H1 (cell line): Measurements from ENCODE around the gene ZNF304. TPM values are rescaled to one million over a fixed set of nuclear protein-coding genes. Genes with fewer than 3 reads are reported as not detected.

Experiments used
- CTCF ChIA-PET: fragments of 300-600 bp; sonication (Branson Sonifier 250); formaldehyde crosslinking; loops from one replicate; lab custom pipeline; 2021; ENCODE audit not compliant: partially characterized antibody; lab: Charles Lee
- POLR2A ChIA-PET: fragments of 300-600 bp; sonication (Branson Sonifier 250); formaldehyde crosslinking; loops from one replicate; lab custom pipeline; 2021; ENCODE audit warnings: inconsistent platforms; ENCODE audit not compliant: partially characterized antibody; lab: Charles Lee
- DNase-seq, 2 experiments: peaks; one replicate each; pipeline versions ENCODE4 v3.0.0 to v3.0.0-alpha.2; 2010 to 2022; ENCODE audit warnings: low spot score in 2 of 2, low read depth in 1 of 2, mixed read lengths in 1 of 2
- FAIRE-seq: peaks from 2 replicates; lab custom pipeline; 2011; peaks lifted over from hg19 to GRCh38; lab: Jason Lieb, UNC
- H2AFZ ChIP-seq: 2 replicates; pipeline ENCODE4 v1.8.1; 2012; ENCODE audit warnings: low read length, inconsistent platforms
- H2AK5ac ChIP-seq: 2 replicates; pipeline ENCODE4 v1.6.1; 2013; ENCODE audit warnings: low read depth, low read length
- H2BK120ac ChIP-seq: replicated peaks from 2 replicates; pipeline ENCODE3; 2013; ENCODE audit warnings: low read depth, low read length, inconsistent platforms
- H2BK12ac ChIP-seq: 2 replicates; pipeline ENCODE4 v1.6.1; 2013; ENCODE audit warnings: low read depth, low read length
- H2BK15ac ChIP-seq: 2 replicates; pipeline ENCODE4 v1.6.1; 2013; ENCODE audit warnings: low read length
- H2BK20ac ChIP-seq: 2 replicates; pipeline ENCODE4 v1.6.1; 2013; ENCODE audit warnings: low read length
- H2BK5ac ChIP-seq: 2 replicates; pipeline ENCODE4 v1.6.1; 2013; ENCODE audit warnings: low read depth, low read length
- H3K14ac ChIP-seq: 2 replicates; pipeline ENCODE4 v1.6.1; 2013; ENCODE audit warnings: inconsistent platforms; ENCODE audit not compliant: insufficient read length
- H3K18ac ChIP-seq: 2 replicates; pipeline ENCODE4 v1.6.1; 2013; ENCODE audit warnings: low read length; ENCODE audit errors: extremely low read depth
- H3K23ac ChIP-seq: 2 replicates; pipeline ENCODE4 v1.6.1; 2013; ENCODE audit warnings: inconsistent platforms; ENCODE audit not compliant: insufficient read length
- H3K23me2 ChIP-seq: 2 replicates; pipeline ENCODE4 v1.6.1; 2013; ENCODE audit warnings: low read depth, low read length
- H3K27ac ChIP-seq: 2 replicates; pipeline ENCODE4 v1.6.1; 2011; ENCODE audit warnings: low read depth, low read length, inconsistent platforms
- H3K27me3 ChIP-seq, 4 experiments: replicated peaks in 1 of 4; 1 replicate in 1 of 4; 2 replicates in 3 of 4; pipeline versions ENCODE4 v1.6.1 to v1.8.1; 2011 to 2013; ENCODE audit warnings: low read length in 3 of 4, mild to moderate bottlenecking in 3 of 4, inconsistent platforms in 2 of 4, mixed read lengths in 2 of 4, moderate library complexity in 1 of 4; ENCODE audit not compliant: control insufficient read depth in 3 of 4, insufficient read depth in 3 of 4; ENCODE audit errors: extremely low read depth in 1 of 4
- H3K36me3 ChIP-seq, 4 experiments: 2 replicates each; pipeline versions ENCODE4 v1.6.1 to v1.8.1; 2011 to 2013; ENCODE audit warnings: mild to moderate bottlenecking in 4 of 4, low read length in 3 of 4, moderate library complexity in 2 of 4, control low read depth in 1 of 4, inconsistent platforms in 1 of 4; ENCODE audit not compliant: insufficient read depth in 4 of 4, control insufficient read depth in 2 of 4
- H3K4ac ChIP-seq: replicated peaks from 2 replicates; pipeline ENCODE3; 2013; ENCODE audit warnings: low read length, low read depth, mixed read lengths, inconsistent platforms; ENCODE audit not compliant: insufficient read length
- H3K4me1 ChIP-seq, 4 experiments: replicated peaks in 1 of 4; 1 replicate in 1 of 4; 2 replicates in 3 of 4; pipeline versions ENCODE4 v1.6.1 to v1.8.1; 2011 to 2013; ENCODE audit warnings: low read length in 3 of 4, inconsistent platforms in 2 of 4, mixed read lengths in 1 of 4; ENCODE audit not compliant: insufficient read depth in 4 of 4, control insufficient read depth in 3 of 4
- H3K4me2 ChIP-seq, 2 experiments: 2 replicates each; pipeline versions ENCODE4 v1.6.1 to v1.8.1; 2011 to 2013; ENCODE audit warnings: low read depth in 2 of 2, low read length in 2 of 2, control low read depth in 1 of 2, inconsistent platforms in 1 of 2, mild to moderate bottlenecking in 1 of 2; ENCODE audit not compliant: insufficient read depth in 1 of 2
- H3K4me3 ChIP-seq, 4 experiments: fragments of 200-600, 300-600 bp in 1 of 4; sonication (generic), shearing (Covaris generic), sonication (Bioruptor Twin) in 1 of 4; 2 replicates each; pipeline versions ENCODE4 v1.5.1 to v1.8.1; 2011 to 2016; ENCODE audit warnings: low read length in 4 of 4, low read depth in 3 of 4, control low read depth in 2 of 4, inconsistent platforms in 2 of 4, mild to moderate bottlenecking in 2 of 4, mixed read lengths in 1 of 4, moderate library complexity in 1 of 4; ENCODE audit not compliant: insufficient read depth in 2 of 4; ENCODE audit errors: extremely low read depth in 1 of 4
- H3K56ac ChIP-seq: replicated peaks from 2 replicates; pipeline ENCODE3; 2013; ENCODE audit warnings: low read depth, mild to moderate bottlenecking, mixed read lengths, low read length, inconsistent platforms; ENCODE audit not compliant: insufficient read length
- H3K79me1 ChIP-seq: 2 replicates; pipeline ENCODE4 v1.6.1; 2013; ENCODE audit warnings: low read depth, low read length, control low read depth
- H3K79me2 ChIP-seq, 2 experiments: 2 replicates each; pipeline versions ENCODE4 v1.6.1 to v1.8.1; 2012 to 2013; ENCODE audit warnings: low read length in 2 of 2, mild to moderate bottlenecking in 2 of 2, inconsistent platforms in 1 of 2; ENCODE audit not compliant: insufficient read depth in 2 of 2, control insufficient read depth in 1 of 2
- H3K9ac ChIP-seq, 4 experiments: replicated peaks in 1 of 4; 1 replicate in 1 of 4; 2 replicates in 3 of 4; pipeline versions ENCODE4 v1.6.1 to v1.8.1; 2011 to 2013; ENCODE audit warnings: low read depth in 3 of 4, low read length in 3 of 4, control low read depth in 2 of 4, mild to moderate bottlenecking in 2 of 4, moderate library complexity in 2 of 4, inconsistent platforms in 1 of 4; ENCODE audit errors: extremely low read depth in 1 of 4
- H3K9me3 ChIP-seq, 2 experiments: 2 replicates each; pipeline versions ENCODE4 v1.6.1 to v1.8.1; 2012 to 2013; ENCODE audit warnings: mild to moderate bottlenecking in 2 of 2, moderate library complexity in 2 of 2, control low read depth in 1 of 2, inconsistent platforms in 1 of 2, low read depth in 1 of 2, low read length in 1 of 2, mixed read lengths in 1 of 2; ENCODE audit not compliant: insufficient read depth in 2 of 2
- H4K20me1 ChIP-seq, 2 experiments: replicated peaks in 1 of 2; 2 replicates each; pipeline versions ENCODE3 to v1.8.1; 2011 to 2013; ENCODE audit warnings: inconsistent platforms in 2 of 2, low read length in 2 of 2, mild to moderate bottlenecking in 1 of 2; ENCODE audit not compliant: insufficient read depth in 2 of 2, control insufficient read depth in 1 of 2
- H4K5ac ChIP-seq: 2 replicates; pipeline ENCODE4 v1.6.1; 2013; ENCODE audit warnings: low read length, low read depth, mixed read lengths, inconsistent platforms; ENCODE audit not compliant: insufficient read length
- H4K8ac ChIP-seq: 2 replicates; pipeline ENCODE4 v1.8.0; 2013; ENCODE audit warnings: mild to moderate bottlenecking, moderate library complexity, low read length, inconsistent platforms; ENCODE audit not compliant: insufficient read depth; ENCODE audit errors: extremely low read depth
- H4K91ac ChIP-seq: replicated peaks from 2 replicates; pipeline ENCODE3; 2013; ENCODE audit warnings: low read length, mixed read lengths, inconsistent platforms; ENCODE audit not compliant: insufficient read length
- SIX5 ChIP-seq: IDR thresholded peaks from 2 replicates; pipeline ENCODE4 v1.6.1; 2011; ENCODE audit warnings: mild to moderate bottlenecking, low read depth, low read length
- SRF ChIP-seq: IDR thresholded peaks from 2 replicates; pipeline ENCODE4 v1.6.1; 2011; ENCODE audit warnings: mild to moderate bottlenecking, low read depth, low read length, moderate library complexity
- WGBS, 2 experiments: shearing (Covaris generic) in 1 of 2; methylation state at CpG; one replicate each; pipeline versions ENCODE4 v1.1.6 to v1.1.7; 2013 to 2015; ENCODE audit warnings: low lambda C conversion rate in 2 of 2, mixed read lengths in 2 of 2, inconsistent platforms in 1 of 2, low coverage in 1 of 2, missing lambda C conversion rate in 1 of 2; ENCODE audit not compliant: insufficient replicate concordance in 2 of 2, insufficient coverage in 1 of 2, insufficient read length in 1 of 2; ENCODE audit errors: extremely low coverage in 1 of 2, missing lambda C conversion rate in 1 of 2; 5-methylcytosine and 5-hydroxymethylcytosine counted together
- polyA plus RNA-seq, 7 experiments: library from polyadenylated mRNA; depleted of rRNA in 3 of 7; stranded (reverse) in 5 of 7; unstranded in 2 of 7; fragments of >200 nt in 5 of 7; fragments of 200-250 nt in 2 of 7; gene quantifications; 1 replicate in 5 of 7; 2 replicates in 1 of 7; 4 replicates in 1 of 7; pipeline versions ENCODE4 v1.2.1 to v1.2.3, GENCODE V29; 2011 to 2013; ENCODE audit warnings: missing spikeins in 2 of 7, mixed read lengths in 2 of 7
- total RNA-seq: library from RNA; stranded (reverse); fragmentation: NEBNext Ultra II Directional; extraction: Animal tissue kit (Norgen Biotek cat#: 25700); gene quantifications from 2 replicates; pipeline ENCODE4 v1.2.1, GENCODE V29; 2021

ZNF304 gene
- total and polyA plus RNA-seq, 2 of the 8 experiments (the other 6 are each of a cell fraction or from before 2014, with no cell fraction given), result 4.3 to 10.5 TPM

DNA sequence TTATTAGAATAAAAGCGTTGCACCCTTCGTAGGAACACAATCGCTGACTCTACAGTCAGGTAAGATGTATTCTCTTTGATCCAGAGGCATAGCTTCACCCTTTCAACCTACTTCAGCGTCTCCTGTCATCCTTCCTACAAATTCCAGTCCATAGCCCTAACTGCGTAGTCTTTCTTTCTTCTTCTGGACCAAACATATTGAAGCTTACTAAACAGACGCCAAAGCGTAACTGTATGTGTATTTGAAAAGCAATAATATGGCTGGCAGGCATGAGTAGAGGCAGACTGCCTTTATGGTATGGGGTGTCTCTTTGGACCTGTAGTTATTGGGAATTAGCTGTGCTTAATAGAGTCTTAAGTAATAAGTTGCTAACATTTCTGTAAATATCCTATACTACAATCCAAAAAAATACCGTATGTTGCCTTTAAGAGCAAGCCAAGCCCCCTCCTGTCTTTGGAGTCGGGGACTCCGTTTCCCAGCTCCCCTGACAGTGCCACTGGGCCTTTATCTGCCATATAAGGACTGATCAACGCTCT is 38.2 kb downstream of the ZNF304 start:
- Histone ChIP-seq H3K9me3 (no peaks in the 10 kb centered on the region), H3K14ac (no peak overlapping the region), H3K18ac (no peak overlapping the region), H3K23me2 (peaks cover 3% of the 10 kb centered on the region; the same call in 1 of the 2 replicates), H3K36me3 (no peaks in the 10 kb centered on the region), H4K20me1 (no peaks in the 10 kb centered on the region), H3K4ac (no peak overlapping the region), H4K91ac (peak overlapping the region; percentile 59), H3K9ac (no peak overlapping the region)
- FAIRE-seq (no peak), DNase-seq (no peak)
- 53% methylated on average over 11 of the region's 11 CpGs; no CpG with 5 or more reads in 1 of the 2 experiments for WGBS, 2 experiments
- TF ChIP-seq SIX5 (no peak; the same call in 1 of the 2 replicates), SRF (peak; percentile 99)
- TF ChIP-seq, all 59 proteins: peak for 1
- no peak overlapping the region for H2BK15ac ChIP-seq
- no peak overlapping the region for H4K8ac ChIP-seq
- H2BK12ac ChIP-seq, result no peak overlapping the region
- peak overlapping the region; percentile 49 to 55 for H3K4me2 ChIP-seq
- H2AFZ ChIP-seq, result peak overlapping the region; percentile 97
- no peaks in the 10 kb centered on the region; the same call in 1 of the 2 replicates for H3K79me1 ChIP-seq
- ChIA-PET POLR2A (interaction anchor here (0.6 to 3.1 kb wide), 12 partner anchors 9 to 1789 kb away, joined by 3 to 20 read pairs (median 3); partner anchors contain the start of genes TRAPPC2B, ZNF304, ZNF460 and ZNF524), CTCF (interaction anchor here (0.9 to 1.3 kb wide), 2 partner anchors 17 to 21 kb away, joined by 3 to 4 read pairs; no protein-coding TSS in a partner anchor)
- no peaks in the 10 kb centered on the region; a peak in 1 of 7 replicates for H3K4me1 ChIP-seq
- no peak overlapping the region for H2BK20ac ChIP-seq
- no peaks in the 10 kb centered on the region for H3K27me3 ChIP-seq
- H3K23ac ChIP-seq, result no peak overlapping the region
- H2BK120ac ChIP-seq, result no peak overlapping the region
- no peak overlapping the region for H2AK5ac ChIP-seq
- no peak overlapping the region; the same call in 1 of the 2 replicates for H3K27ac ChIP-seq
- H3K56ac ChIP-seq, result no peak overlapping the region
- H3K4me3 ChIP-seq, result peak overlapping the region; percentile 0 to 77 (median 13); a peak in 4 of 8 replicates
- peaks cover 3 to 28% of the 10 kb centered on the region in 2 experiments; a peak in 3 of 4 replicates for H3K79me2 ChIP-seq
- H4K5ac ChIP-seq, result peak overlapping the region; percentile 17
- no peak overlapping the region for H2BK5ac ChIP-seq
